Right renal cortex interstitium (tissue), 3 donors: ENCODE measurements around the gene PDYN. TPM values are rescaled to one million over a fixed set of nuclear protein-coding genes. Genes with fewer than 3 reads are reported as not detected.

ENCODE experiments used
- DNase-seq, 3 donors: peaks; one replicate each; pipeline ENCODE4 v3.0.0-alpha.2; 2013; ENCODE audit warnings: low read depth in 3 of 3, low spot score in 2 of 3
- polyA plus RNA-seq, 3 donors: library from polyadenylated mRNA; unstranded; fragments of 120-200 nt; gene quantifications; one replicate each; pipeline ENCODE4 v1.2.1, GENCODE V29; 2013; ENCODE audit not compliant: insufficient read length in 3 of 3

The PDYN gene
- polyA plus RNA-seq, 3 donors = 0.23 to 0.75 (median 0.43) TPM

DNA sequence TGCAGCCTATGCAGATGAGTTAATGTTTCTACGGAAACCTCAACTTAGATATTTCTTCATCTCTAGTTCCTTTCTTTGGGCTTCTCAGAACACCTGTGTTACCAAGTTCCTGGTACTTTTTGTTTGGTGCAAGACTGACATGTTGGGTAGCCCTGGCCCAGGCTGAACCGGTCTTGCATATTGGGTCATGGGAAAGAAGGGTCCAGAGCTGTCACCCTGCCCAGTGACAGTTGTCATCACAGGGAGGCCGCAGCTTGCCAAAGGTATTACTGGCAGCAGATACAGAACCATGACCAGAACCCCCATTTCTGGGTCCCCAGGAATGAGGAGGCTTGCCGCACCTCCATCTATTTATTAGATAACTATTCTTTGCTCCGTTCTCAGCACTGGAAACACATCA is 40.2 kb downstream of the PDYN start:
- no peak for DNase-seq

DNA sequence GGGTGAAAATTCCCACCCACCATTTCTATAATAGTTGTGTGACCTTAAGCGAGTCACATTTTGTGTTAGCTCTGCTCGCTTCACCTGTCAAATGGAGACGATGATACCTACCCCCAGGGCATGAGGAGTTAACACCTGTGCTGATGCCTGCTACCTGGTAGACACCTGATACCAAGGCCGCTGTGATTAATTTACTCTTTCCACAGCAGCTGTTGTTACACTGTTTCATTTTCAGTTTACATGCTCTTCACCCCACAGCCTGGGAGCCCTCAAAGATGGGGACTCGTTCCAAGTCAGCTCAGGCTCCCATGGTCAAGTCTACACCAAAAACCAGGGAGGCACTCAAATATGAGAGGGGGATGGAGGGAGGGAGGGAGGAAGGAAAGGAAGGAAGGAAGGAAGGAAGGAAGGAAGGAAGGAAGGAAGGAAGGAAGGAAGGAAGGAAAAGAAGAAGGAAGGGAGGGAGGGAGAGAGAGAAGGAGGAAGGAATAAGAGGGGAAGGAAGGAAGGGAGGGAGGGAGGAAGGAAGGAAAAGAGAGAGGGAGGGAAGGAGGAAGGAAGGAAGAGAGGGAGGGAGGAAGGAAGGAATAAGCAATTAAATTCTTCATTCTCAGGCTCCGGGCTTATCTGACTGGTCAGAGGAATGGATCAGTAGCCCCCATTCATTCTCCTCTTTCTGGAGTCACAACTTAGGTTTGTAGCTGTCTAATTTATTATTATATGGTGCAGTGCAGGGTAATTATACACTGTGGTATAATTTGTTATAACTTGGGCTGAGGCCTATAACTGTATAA is 40.9 kb downstream of the PDYN start:
- no peak for DNase-seq

DNA sequence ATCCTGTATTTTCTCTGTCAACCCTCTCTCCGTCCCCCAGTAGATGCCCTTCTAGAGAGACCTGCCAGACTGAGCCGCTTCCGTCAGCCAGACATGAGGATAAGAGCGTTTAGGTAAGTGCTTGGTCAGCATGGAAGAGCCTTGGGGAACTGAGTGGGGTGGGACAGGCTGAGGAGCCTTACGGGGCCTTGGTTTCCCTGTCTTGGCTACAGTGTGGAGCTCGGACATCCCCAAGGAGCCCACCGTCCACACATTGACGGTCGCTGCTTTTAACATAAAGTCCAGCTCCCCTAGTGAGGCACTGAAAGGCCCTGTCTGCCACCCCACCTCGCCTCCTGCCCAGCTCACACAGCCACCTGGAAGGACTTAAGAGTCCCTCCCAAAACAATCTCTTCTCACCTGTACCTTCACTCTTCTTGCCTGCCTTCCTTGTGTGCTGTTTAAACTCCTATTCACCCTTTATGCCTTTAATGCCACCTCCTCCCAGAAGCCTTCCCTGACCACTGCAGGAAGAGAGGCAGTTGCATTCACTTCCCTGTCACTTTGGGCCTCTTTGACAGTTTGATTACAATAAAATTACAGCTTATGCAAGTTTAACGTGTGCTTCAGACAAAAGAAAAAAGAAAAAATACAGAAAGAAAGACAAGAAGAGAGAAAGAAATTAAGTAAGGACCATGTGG is 42.3 kb downstream of the PDYN start:
- DNase-seq = no peak

DNA sequence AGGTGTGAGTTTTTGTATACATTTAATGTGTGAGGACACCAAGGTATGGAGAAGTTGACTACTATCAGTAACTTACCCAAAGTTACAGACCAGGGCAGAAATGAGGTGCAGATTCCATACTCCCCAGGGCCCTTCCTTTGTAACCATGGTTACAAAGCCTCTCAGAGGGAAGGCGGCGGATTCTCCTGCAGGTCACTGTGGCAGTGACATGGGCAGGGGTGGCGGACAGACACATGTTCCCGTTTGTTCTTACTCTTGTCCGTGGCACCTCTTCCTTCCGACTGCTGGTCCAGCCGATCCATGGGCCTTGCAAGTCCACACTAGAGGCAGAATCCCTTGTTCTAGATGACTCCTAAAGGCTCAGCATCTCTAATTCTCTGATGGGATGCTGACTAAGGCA is 43.0 kb downstream of the PDYN start:
- no peak for DNase-seq

DNA sequence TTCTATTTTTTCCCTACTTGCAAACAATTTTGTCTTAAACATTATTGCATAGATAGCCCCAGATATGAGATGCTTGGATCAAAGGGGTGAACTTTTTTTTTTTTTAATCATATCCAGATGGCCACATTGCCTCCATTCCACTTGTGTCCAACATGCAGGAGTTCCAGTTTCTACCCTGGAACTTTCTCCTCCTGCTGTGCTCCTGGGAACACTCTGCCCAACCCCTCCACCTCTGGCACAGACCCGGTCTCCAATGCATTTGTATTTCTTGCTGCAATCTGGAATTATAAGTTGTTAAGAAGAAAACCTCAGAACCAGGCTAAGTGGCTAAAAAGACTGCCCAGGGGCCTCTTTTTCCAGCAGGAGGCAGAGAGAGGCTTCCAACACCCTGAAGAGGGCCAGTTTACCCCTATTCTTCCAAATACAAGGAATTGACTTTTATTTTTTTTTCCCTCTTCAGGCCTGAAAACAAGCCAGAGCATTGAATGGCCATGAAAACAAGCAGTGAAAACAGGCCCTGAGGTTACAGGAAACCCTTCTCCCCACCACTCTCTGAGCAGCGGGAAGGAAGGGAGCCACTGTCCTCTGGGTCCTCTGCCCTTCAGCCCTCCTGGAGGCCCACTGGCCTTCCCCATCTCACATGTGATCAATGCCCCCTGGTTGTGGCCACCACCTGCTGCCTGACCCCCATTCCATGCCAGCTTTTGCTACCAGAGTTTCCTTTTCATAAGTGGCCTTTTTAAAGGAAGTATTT is 44.3 kb downstream of the PDYN start:
- DNase-seq = no peak

DNA sequence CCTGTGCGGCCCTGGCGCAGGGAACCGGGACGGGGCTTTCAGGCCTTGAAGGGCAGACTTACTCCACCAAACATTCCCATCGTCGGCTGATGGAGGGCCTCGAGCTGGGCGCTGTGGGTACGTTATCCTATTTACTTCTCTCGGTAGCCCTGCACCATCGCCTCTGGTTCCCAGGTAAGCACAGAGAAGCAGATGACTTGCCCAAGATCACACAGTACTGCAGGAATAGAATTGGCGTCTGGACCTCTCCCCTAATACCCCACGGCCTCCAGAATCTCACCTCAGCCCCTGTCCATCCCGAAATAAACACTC is 46.4 kb downstream of the PDYN start:
- DNase-seq = no peak

DNA sequence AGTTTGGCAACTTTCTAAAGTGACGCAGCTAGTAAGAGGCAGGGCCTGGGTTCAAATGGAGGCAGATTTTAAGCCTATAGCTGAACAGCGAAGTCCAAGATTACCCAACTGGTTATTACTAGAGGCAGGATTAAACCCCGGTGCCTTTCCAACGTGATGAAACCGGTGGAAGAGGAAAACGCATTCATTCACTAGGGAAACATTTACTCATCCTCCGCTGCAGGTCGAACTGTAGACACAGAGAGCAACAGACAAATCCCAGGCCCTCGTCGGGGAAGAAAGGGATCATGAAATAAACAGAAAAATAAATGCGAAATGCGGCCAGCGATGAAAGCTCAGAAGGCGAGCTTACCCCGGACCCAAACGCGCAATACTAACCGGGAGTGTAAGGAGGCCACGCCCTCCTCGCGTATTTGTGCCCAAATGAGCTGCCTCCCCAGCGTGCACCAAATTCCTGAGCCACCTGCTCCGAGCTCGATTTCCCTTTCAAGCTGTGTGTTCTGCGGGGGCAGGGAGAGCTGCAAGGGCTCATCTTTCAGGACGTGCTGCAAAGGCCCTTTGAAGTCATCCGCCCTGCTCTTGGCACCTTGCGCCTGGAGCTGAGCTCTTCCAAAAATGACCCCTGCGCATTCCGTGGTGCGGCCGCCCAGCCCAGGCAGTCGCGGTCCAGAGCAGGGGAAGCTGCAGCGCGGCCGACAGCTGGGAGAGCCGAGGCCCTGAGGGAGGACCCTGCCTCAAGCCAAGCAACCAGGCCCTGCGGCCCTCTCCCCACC is 46.9 kb downstream of the PDYN start:
- peak; percentile 54 to 72 (median 60) for DNase-seq

DNA sequence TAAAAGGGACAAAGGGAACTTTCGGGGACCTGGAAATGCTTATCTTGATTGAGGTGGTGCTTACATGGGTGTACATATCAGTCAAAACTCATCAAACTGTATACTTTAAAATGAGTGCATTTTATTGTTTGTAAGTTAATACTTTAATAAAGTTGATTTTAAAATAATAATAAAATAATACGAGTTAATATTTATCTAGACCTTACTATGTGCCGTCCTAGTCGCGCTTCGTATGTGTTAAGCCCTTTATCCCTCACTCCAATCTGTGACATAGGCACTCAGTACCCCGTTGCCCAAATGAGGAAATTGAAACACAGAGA is 47.5 kb downstream of the PDYN start:
- no peak for DNase-seq

DNA sequence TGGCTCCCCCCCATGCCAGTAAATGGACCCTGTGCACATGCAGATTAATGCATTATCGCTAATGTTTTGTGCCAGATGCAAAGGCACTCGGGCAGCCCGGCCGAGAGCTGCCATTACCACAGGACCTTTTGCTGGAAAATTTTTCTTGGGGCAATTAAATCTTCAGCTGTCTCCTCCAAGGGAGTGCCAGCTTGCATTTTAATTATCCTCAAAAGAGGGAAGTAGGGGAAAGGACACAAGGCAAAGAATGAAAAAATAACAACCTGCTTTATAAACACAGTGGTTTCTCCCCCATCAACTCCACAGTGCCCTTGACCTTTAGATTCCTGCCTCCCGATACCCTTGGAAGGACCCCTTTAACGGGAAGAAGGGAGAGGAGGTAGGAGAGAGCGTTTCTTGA is 48.2 kb downstream of the PDYN start:
- DNase-seq = no peak

DNA sequence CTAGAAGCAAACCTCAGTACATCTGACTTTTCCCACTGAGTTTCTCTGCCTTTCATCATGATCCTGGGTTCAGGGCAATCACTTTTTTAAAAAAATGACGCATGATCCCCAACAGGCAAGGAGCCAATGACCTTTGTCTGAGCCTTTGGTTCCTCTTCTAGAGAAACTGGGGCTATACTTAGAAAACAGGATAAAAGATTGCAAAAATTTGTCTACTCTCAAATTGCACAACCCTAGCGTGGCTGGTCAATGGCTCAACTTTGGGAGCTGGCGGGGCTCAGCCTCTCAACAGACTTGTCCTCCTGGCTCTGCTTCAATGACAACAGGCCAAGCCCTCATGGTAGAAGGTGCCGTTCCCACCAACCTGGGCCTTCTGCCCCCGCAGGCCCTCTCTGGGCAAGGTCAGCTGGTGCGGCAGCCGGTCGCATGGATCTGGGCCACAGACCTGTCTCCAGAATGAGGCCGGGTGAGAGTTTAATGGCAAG is 48.7 kb downstream of the PDYN start:
- DNase-seq = no peak

DNA sequence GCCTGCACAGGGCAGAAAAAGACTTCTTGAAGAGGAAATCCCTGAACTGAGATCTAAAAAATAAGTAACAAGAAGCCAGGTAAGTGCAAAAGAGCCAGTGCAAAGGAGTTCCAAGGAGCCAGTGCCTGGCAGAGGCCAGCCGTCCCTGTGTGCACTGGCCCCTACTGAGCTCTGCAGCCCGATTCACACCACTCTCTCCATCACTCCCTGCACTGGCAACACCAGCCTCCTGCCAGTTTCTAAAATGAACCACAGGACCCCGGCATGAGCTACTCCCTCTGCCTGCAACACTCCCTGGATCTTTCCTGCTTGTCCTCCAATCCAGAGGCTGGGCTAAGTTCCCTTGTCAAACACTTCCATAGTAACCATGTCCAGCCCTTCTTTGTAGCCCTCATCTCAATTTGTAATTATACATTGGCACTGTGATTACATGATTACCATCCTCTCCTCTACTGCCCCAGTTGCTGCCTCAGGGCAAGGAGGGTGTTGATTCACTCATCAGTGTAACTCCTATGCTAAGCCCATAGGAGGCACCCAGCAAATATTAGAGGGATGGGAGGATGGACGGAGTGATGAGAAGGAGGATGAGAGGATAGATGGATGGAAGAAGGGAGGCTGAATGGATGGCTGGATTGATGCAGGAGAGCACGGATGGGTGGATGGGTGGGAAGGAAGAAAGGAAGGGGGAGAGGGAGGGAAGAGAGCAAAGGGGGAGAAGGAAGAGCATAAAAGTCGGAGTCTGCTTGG is 49.3 kb downstream of the PDYN start:
- no peak for DNase-seq

DNA sequence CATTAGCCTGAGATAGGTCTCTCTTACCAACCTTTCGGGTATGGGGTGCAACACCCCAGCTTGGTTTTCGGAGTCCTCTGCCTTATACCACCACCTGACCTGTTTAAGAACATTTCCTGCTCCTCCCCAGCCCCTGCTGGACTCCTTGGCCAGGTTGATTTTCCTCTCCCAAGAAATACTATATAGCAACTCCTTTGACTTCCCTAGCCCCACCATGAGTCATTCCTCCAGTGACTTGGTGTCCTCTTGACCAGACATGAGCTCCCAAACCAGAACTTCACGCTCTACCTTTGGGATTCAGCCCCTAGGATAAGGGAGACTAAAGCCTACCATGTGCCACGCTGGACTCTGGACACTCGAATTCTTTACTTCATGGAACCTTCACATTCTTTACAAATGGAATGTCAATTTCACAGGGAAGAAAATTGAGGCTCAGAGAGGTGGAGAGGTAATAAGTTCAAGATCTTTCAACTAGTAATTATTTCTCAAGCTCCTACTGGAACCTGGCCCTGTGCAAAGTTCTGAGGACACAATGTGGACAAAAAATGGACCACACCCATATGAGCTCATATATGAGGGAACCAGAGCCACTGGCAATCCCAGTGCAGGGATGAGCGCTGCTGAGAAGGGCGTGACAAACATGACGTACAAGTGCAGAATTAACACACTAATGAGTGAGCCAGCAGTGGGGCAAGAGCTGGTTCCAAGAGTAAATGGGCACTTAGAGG is 50.4 kb downstream of the PDYN start:
- DNase-seq = no peak

DNA sequence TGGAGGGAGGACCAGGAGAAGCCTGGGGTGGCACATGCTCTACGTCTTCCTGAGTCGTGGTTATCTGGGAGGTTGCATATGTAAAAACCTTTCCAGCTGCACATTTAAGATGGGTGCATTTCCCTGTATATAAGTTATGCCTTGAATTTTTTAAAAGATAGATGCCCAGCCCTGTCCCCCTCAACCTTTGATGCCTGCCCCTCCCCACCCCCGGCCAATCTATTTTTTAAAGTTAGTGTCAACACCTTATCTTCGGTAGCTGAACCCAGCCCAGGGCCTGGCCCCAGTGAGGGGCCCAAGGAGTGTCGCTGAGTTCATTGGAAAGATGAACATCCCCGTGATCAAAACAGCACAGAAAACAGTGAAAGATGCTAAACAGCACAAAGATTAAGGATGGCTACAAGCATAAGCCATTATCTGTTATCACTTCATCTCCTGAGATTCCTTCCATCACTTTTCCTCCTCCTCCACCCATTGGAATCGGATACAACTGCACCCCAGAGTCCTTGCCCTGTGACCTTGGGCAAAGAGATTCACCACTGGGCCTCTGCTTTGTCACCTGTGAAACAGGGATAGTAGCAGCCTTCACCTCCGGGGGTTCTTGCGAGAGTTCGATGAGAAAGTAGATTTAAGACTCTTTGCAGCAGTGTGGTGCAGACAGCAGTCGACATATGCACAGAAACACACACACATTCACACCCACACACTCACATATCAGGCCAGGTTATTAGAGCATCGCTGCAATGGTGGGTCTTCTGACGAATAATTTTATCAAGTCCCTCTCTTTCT is 51.2 kb downstream of the PDYN start:
- no peak for DNase-seq

DNA sequence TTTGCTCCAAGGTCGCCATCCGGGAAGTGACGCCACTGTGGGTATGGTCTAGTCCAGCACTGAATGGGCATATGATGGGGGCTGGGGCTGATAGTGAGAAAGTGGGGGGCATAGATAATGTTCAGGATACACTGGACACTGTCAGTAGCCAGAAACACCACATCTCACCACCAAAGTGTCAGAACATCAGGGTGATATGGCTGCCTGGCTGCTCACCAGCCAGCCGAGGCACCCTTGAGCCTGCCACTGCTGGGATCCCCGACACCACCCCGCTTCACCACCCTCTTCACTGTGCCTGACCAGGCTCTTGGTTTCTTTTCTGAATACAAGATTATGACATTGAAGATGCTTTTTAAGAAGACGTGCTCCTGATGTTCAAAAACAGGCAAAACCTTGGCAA is 51.8 kb downstream of the PDYN start:
- no peak for DNase-seq

DNA sequence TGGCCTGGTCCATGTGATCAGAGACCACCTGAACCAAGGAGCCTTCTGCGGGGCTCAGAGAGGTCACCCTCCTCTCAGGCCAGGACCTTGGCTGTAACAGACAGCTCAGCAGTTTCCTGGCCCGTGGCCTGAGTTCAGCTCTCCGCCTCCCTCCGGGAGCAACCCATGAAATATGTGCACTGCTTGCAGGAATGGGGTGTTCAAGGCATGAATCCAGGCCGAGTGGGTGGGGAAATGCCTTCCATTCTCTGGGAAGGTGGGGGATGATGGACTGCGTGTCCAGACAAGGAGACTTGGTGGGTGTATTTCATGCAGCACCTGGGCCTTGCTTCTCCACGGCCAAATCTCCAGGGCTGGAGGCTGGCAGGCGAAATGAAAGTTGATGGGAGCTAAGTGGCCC is 52.6 kb downstream of the PDYN start:
- DNase-seq = no peak

DNA sequence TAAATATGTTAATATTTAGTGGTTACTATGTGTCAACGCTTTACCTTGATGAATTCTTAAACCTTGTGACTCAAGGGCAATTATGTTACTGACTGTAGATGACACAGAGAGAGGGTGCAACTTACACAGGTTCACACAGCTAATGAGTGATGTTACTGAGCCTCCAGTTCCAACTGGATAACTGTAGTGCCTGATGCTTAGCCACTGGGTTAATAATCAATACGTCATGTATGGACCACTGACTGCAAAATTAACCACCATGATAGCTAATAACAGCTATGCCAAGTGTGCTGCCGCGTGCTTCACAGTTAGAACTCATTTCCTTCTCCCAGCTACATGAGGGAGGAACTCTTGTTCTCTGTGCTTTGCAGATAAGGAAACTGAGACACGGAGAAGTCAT is 53.3 kb downstream of the PDYN start:
- no peak for DNase-seq

DNA sequence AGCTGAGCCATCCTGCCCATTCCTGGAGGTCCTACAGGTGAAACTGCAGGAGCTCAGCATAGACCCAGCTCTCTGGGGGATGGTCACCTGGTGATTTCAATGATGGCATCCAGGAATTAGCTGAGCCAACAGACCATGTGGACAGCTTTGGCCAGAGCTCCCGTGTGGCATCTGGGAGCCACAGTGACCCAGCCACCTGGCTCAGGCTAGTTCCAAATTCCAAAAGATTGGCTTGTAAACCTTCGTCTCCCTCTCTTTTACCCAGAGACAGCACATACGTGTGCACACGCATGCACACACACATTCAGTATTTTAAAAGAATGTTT is 54.6 kb downstream of the PDYN start:
- no peak for DNase-seq

DNA sequence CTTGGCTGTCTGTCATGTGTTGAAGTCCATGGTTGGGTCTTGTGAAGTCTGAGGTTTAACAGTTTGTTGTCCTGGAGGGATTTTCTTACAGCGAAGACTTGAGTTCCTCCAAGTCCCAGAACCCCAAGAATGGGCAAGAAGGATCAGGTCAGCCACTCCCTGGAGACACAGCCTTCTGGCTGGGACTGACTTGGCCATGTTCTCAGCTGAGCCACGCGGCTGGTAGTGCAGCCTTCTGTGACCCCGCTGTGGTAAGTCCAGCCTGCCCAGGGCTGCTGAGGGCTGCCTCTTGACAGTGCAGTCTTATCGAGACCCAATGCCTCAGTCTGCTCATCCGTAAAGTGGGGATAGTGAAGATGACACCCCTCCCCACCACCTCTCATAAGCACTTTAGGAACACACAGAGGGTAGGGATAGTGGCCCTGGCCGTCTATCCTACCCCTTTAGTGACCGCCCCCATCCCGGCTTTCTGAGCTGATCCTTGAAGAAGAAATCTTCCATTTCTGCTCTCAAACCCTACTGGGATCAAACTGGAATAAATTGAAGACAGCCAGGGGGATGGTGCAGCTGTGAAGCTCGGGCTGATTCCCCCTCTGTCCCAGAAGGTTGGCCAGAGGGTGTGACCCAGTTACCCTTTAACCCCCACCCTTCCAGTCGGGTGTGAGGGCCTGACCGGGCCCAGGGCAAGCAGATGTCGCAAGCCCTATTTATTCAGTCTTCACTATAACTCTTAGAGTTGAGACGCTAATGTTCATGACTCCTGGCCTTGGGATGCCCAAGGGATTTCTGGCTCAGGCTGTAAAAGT is 55.2 kb downstream of the PDYN start:
- DNase-seq = no peak
